ENCODE measurements around the gene SNCA.

Gene SNCA

DNA sequence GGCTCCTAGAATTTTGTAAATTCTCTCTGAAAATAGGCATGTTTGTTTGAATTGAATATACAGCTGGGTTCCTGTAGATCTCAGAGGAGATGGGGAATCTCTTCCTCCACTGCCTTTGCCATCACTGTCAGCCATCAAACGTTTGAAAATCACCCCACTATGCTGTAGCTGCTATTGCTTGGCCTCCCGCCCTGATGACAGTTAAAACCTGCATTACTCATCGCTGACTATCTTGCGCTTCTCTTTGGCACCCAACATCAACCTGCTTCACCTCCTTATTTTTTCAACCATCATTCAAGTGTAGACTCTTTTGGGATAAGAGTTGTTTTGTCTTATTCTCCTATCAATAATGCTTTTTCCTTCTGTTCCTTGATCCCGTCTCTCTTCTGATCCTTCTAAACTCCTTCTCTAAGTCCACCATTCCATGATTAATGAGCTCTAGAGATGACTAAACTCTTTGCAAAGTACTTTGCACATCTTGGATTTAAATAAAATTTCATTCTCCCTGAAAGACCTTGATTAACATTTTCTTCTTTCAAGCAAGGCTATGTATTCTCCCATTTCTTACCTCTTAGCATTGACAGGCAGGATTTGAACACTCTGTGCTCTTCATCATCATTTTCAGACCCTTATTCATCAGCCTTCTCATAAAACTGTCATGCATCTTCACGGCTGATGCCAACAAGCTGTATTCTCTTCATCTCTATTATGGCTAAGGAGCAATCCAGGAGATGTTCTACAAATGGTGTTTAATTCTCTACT, 133.0 kb downstream of the SNCA start:
- DNase-seq: no peak

DNA sequence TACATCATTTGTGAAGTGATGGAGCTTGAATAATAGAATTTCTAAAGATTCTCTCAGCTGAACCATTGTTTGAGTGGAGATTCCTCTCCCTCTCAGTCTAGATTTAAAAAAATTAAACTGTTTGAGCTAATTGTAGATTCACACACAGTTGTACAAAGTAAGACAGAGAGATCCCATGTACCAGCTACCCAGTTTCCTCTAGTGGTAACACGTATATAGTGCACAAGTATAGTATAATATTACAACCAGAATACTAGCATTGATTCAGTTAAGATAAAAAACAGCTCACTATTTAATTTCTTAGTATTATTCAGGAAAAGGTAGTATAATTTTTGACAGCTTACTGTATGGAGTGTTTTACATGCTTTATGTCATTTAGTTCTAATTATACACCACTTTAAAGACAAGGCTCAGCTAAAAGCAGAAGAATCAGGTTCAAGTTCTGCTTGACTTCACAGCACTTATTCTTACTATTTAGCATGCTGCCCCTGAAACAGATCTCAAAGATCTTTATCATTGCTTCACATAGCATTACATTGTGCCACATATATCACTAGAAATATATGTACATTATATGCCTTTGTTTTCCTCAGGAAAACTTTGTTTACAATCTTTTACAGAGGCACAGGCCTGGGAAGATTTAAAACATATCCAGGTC, 136.1 kb downstream of the SNCA start:
- DNase-seq: no peak

DNA sequence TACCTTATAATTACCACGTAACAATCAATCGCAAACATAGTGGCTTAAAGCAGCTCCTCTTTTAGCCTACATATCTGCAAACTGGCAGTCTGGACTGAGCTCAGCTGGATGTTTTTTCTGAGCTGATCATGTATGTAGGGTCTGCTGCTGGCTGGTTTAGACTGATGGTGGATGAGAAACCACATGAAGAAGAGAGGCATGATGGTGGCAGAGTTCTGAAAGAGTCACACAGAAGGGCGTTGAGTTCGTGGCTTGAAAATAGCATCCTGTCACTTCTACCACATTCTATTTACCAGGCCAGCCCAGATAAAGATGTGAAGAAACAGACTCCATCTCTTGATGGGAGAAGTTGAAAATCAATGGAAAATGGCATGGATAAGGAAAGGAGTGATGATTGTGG, 151.3 kb downstream of the SNCA start:
- DNase-seq: no peak

DNA sequence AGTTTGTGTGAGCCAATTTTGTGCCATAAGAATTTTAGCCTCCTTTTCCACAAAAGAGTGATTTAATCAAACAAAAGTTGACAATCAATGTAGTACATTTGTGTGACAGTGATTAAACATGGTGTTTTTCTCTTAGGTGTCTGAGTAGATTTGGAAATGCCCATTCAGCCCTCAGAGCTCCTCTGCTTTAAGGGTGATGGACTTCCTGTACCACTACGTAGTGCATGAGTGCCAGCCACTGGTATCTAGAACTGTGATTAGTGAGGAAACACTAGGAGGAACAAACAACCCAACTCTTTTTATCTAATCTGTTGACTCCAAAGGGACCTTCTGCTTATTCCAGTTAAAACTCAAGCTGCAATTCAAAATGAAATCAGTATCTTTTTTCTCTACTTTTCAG, 151.7 kb downstream of the SNCA start:
- DNase-seq: no peak

DNA sequence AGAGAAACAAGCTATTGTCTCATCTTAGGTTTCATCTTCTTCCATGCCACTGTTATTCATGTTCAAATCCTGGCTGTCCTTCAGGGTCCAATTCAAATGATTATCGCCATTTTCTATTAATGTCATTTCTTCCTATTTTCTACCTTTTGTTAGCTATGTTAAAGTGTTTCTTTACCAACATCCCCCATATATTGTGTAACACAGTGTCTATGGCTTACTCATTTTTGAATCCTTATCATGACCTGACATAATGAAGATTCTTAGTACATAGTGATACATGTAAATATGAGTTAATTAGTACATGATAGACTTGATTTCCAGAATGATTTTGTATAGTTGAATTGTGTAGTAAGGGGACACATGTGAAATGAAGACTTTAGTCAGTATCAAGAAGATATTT, 152.4 kb downstream of the SNCA start:
- DNase-seq: no peak

DNA sequence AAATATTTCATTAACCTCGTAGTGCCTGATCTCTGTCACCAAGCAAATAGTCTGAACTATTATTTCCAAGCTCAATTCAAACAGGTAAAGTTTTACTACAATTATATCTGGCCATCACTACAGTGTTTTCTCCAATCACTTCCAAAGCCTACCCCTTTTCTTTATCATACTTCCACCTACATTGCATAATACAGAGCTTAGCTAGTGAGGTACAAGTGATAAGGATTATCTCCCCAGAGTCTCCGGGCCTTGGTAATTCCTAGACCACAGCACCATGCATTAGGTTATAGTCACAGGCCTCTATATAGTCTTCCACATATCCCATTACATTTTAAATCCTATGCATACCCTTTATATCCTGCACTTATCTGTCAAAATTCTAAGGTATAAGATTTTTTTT, 154.2 kb downstream of the SNCA start:
- DNase-seq: no peak

DNA sequence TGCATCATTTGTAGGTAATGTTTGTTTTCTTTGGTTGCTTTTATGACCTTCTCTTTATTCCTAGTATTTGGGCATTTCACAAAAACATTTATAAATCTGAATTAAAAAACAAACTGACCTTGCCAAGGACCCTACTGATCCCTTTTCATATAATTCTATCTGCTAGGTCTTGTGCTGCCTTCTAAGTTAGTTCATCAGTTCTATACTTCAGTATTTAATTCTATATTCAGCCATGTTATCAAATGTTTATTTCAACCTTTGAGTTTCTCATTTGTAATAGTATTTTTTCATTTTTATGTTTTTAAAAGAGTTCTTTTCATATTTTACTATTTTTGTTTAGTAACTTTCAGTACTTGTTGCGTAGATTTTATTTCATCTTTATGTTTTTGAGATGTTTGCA, 155.3 kb downstream of the SNCA start:
- DNase-seq: no peak

DNA sequence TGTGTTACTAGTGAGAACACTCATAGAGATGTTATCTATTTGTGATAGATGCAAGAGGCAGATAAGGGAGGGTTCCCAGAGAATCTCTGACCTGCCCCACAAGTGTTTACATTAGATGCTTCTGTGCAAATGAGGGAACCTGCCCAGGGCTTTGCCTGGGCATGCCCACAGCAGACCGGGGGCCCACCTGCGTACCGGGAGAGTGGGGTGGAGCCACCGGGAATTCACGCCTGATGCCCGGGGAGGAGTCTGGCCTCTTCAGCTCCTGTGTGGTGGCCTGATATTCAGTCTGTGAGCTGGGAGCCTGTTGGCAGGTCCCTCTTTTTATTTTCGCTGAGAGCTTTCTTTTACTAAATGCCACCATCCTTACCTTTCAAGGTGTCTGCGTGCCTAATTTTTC, 155.7 kb downstream of the SNCA start:
- no peak for DNase-seq

DNA sequence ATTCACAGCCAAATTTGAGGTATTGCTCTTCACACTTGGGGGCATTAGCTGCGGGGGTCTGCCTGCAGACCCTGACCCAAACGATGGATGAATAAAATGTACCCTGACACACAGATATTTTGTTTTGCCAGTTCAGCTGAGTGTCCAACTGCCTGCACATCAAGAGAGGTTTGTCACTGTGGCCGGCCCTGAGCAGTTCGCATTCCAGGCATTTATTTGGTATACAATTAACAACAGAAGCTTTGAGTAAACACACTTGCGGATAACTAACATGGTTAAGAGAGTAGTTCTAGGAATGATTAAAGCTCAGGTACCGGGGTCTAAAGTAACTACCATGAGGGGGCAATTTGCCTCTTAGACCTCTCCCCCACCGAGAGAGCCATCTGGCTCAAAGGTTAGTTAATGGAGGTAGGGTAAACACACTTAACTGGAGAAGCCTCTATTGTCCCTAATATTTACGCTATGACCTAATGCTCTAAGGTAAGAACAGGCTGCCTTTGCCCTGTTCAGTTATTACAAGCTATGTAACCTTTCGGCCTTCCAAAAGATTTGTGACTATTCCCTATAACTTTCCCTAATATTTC, 162.0 kb downstream of the SNCA start:
- no peak for DNase-seq

Data from effector CD8-positive, alpha-beta T cell (primary cell).